HCT116 (cell line): ENCODE measurements around the gene ARHGAP23. TPM values are rescaled to one million over a fixed set of nuclear protein-coding genes. Genes with fewer than 3 reads are reported as not detected.

Source experiments
- ATAC-seq: fragments of 200-7000 bp; cut with Tn5 transposase; 2 replicates; pipeline ENCODE4 v1.9.1; 2020; ENCODE audit warnings: mild to moderate bottlenecking, moderate library complexity
- BruUV-seq: library from RNA; stranded (reverse); fragments of 400-500 nt; replicated peaks from 2 replicates; lab custom pipeline; 2021; lab: Mats Ljungman, UMichigan
- CTCF ChIA-PET: fragments of 300-600 bp; sonication (Branson Sonifier 250); formaldehyde crosslinking; loops from one replicate; lab custom pipeline; 2021; ENCODE audit warnings: antibody characterized with exemption; lab: Charles Lee
- POLR2A ChIA-PET: fragments of 300-600, 350-600 bp; sonication (Branson Sonifier 250); formaldehyde crosslinking; loops from one replicate; lab custom pipeline; 2021; ENCODE audit warnings: antibody characterized with exemption; lab: Charles Lee
- RAD21 ChIA-PET, 2 experiments: fragments of 300-600 bp; sonication (Branson Sonifier 250); formaldehyde crosslinking; loops; one replicate each; lab custom pipeline; 2023; ENCODE audit warnings: low total read pairs in 2 of 2; ENCODE audit not compliant: uncharacterized antibody in 2 of 2, unreplicated experiment in 2 of 2, low non-redundant PET in 1 of 2; lab: Charles Lee
- DNase-seq: peaks from one replicate; pipeline ENCODE4 v3.0.0-alpha.2; 2010; ENCODE audit warnings: low read depth, low spot score
- H2AFZ ChIP-seq: fragments of 200-600 bp; shearing (Covaris generic), sonication (generic); 2 replicates; pipeline ENCODE4 v1.6.1; 2017; ENCODE audit warnings: low read depth, mixed run types, mixed read lengths, antibody characterized with exemption, low read length; ENCODE audit not compliant: poor library complexity, severe bottlenecking
- H3K27ac ChIP-seq: 2 replicates; pipeline ENCODE4 v1.5.1; 2012; ENCODE audit warnings: low read depth, low read length
- H3K27me3 ChIP-seq: fragments of 200-600 bp; sonication (generic); 2 replicates; pipeline ENCODE4 v1.6.1; 2016; ENCODE audit warnings: mixed run types, low read length, mixed read lengths; ENCODE audit not compliant: insufficient read depth
- H3K36me3 ChIP-seq, 2 experiments: fragments of 200-500 bp in 1 of 2; fragments of 200-600 bp in 1 of 2; sonication (Bioruptor generic) in 1 of 2; sonication (generic) in 1 of 2; 2 replicates each; pipeline versions ENCODE4 v1.5.1 to v1.6.1; 2014 to 2016; ENCODE audit warnings: low read length in 2 of 2, inconsistent platforms in 1 of 2, mixed read lengths in 1 of 2, mixed run types in 1 of 2; ENCODE audit not compliant: insufficient read depth in 2 of 2, control insufficient read depth in 1 of 2
- H3K4me1 ChIP-seq, 2 experiments: fragments of 200-600 bp in 1 of 2; sonication (generic) in 1 of 2; 2 replicates each; pipeline versions ENCODE4 v1.5.1 to v1.6.1; 2012 to 2017; ENCODE audit warnings: low read length in 2 of 2, inconsistent platforms in 1 of 2, mild to moderate bottlenecking in 1 of 2, mixed read lengths in 1 of 2, mixed run types in 1 of 2, moderate library complexity in 1 of 2; ENCODE audit not compliant: insufficient read depth in 2 of 2, control insufficient read depth in 1 of 2
- H3K4me2 ChIP-seq: fragments of 200-600 bp; sonication (generic); 2 replicates; pipeline ENCODE4 v1.6.1; 2017; ENCODE audit warnings: mixed run types, low read length, mixed read lengths
- H3K4me3 ChIP-seq, 2 experiments: fragments of 200-600 bp in 1 of 2; sonication (generic) in 1 of 2; replicated peaks in 1 of 2; 2 replicates each; pipeline ENCODE4 v1.5.1; 2011 to 2016; ENCODE audit warnings: low read length in 2 of 2, control low read depth in 1 of 2, low read depth in 1 of 2, mild to moderate bottlenecking in 1 of 2, mixed read lengths in 1 of 2, mixed run types in 1 of 2
- H3K79me2 ChIP-seq: fragments of 200-600 bp; sonication (generic); 2 replicates; pipeline ENCODE4 v1.6.1; 2017; ENCODE audit warnings: mild to moderate bottlenecking, mixed run types, low read length, moderate library complexity, mixed read lengths; ENCODE audit not compliant: insufficient read depth
- H3K9ac ChIP-seq: fragments of 200-600 bp; sonication (generic); 2 replicates; pipeline ENCODE4 v1.6.1; 2016; ENCODE audit warnings: low read length, mixed read lengths
- H3K9me2 ChIP-seq: fragments of 200-600 bp; sonication (generic), shearing (Covaris generic); 2 replicates; pipeline ENCODE4 v1.6.1; 2017; ENCODE audit warnings: mixed run types, mild to moderate bottlenecking, moderate library complexity; ENCODE audit not compliant: insufficient read depth
- H3K9me3 ChIP-seq, 2 experiments: fragments of 200-500 bp in 1 of 2; fragments of 200-600 bp in 1 of 2; sonication (Bioruptor generic) in 1 of 2; sonication (generic) in 1 of 2; 2 replicates each; pipeline ENCODE4 v1.6.1; 2014 to 2017; ENCODE audit warnings: low read length in 2 of 2, mixed read lengths in 2 of 2, inconsistent platforms in 1 of 2, low read depth in 1 of 2, mild to moderate bottlenecking in 1 of 2, mixed run types in 1 of 2, moderate library complexity in 1 of 2; ENCODE audit not compliant: control insufficient read depth in 1 of 2, insufficient read depth in 1 of 2
- H4K20me1 ChIP-seq: fragments of 200-600 bp; sonication (generic), shearing (Covaris generic); 2 replicates; pipeline ENCODE4 v1.6.1; 2017; ENCODE audit warnings: mixed run types, mild to moderate bottlenecking, moderate library complexity; ENCODE audit not compliant: insufficient read depth
- CBX3 ChIP-seq: IDR thresholded peaks from 2 replicates; pipeline ENCODE4 v1.6.1; 2012; ENCODE audit warnings: low read depth
- CEBPB ChIP-seq: IDR thresholded peaks from 2 replicates; pipeline ENCODE4 v1.6.1; 2012; ENCODE audit warnings: low read depth
- EGR1 ChIP-seq: IDR thresholded peaks from 2 replicates; pipeline ENCODE4 v1.6.1; 2012; ENCODE audit warnings: low read depth
- ELF1 ChIP-seq: IDR thresholded peaks from 2 replicates; pipeline ENCODE4 v1.6.1; 2012; ENCODE audit warnings: low read depth, borderline replicate concordance
- EZH2 ChIP-seq: fragments of 200-600 bp; sonication (generic); IDR thresholded peaks from 2 replicates; pipeline ENCODE4 v1.6.1; 2017; ENCODE audit warnings: antibody characterized with exemption, mixed run types
- EZH2phosphoT487 ChIP-seq: fragments of 200-600 bp; IDR thresholded peaks from 2 replicates; pipeline ENCODE4 v1.6.1; 2018; ENCODE audit warnings: antibody characterized with exemption, borderline replicate concordance
- FOSL1 ChIP-seq: IDR thresholded peaks from 2 replicates; pipeline ENCODE4 v1.6.1; 2012; ENCODE audit warnings: low read depth
- JUND ChIP-seq: IDR thresholded peaks from 2 replicates; pipeline ENCODE4 v1.6.1; 2012
- MAX ChIP-seq: IDR thresholded peaks from 2 replicates; pipeline ENCODE4 v1.6.1; 2012
- POLR2A ChIP-seq: IDR thresholded peaks from 2 replicates; pipeline ENCODE4 v1.7.0; 2011; ENCODE audit warnings: borderline replicate concordance; ENCODE audit not compliant: insufficient read depth, insufficient read length; ENCODE audit errors: extremely low read depth
- POLR2AphosphoS5 ChIP-seq: IDR thresholded peaks from 2 replicates; pipeline ENCODE4 v1.6.1; 2011; ENCODE audit warnings: mild to moderate bottlenecking, low read depth, low read length, moderate library complexity
- RAD21 ChIP-seq: IDR thresholded peaks from 2 replicates; pipeline ENCODE4 v1.6.1; 2012; ENCODE audit warnings: low read depth, mild to moderate bottlenecking
- REST ChIP-seq: IDR thresholded peaks from 2 replicates; pipeline ENCODE4 v1.6.1; 2012; ENCODE audit warnings: low read depth
- SIN3A ChIP-seq: IDR thresholded peaks from 2 replicates; pipeline ENCODE4 v1.6.1; 2012; ENCODE audit warnings: low read depth
- SRF ChIP-seq: IDR thresholded peaks from 2 replicates; pipeline ENCODE4 v1.6.1; 2012; ENCODE audit warnings: low read depth
- TCF7L2 ChIP-seq: IDR thresholded peaks from 2 replicates; pipeline ENCODE4 v1.7.0; 2011; ENCODE audit warnings: borderline replicate concordance, inconsistent platforms; ENCODE audit not compliant: insufficient read depth, insufficient read length; ENCODE audit errors: extremely low read depth
- YY1 ChIP-seq: IDR thresholded peaks from 2 replicates; pipeline ENCODE4 v1.6.1; 2011; ENCODE audit warnings: low read length, low read depth, moderate library complexity, mild to moderate bottlenecking; ENCODE audit not compliant: insufficient replicate concordance; ENCODE audit errors: extremely low read depth
- intact Hi-C: fragments of 100-400 bp; cut with micrococcal nuclease; formaldehyde crosslinking; loops from 2 replicates; pipeline ENCODE4 v1.10.0; 2022
- total RNA-seq: library from RNA; stranded (reverse); gene quantifications from one replicate; pipeline ENCODE4 v1.2.1, GENCODE V29; 2021; ENCODE audit not compliant: unreplicated experiment
- TF ChIP-seq, protein P1 (sequence below), 3 experiments: fragments of 200-600 bp in 1 of 3; sonication (generic) in 1 of 3; IDR thresholded peaks in 2 of 3; conservative IDR thresholded peaks in 1 of 3; 2 replicates each; pipeline ENCODE4 v1.5.1; 2012 to 2017; ENCODE audit warnings: low read depth in 2 of 3, low read length in 2 of 3, antibody characterized with exemption in 1 of 3, borderline replicate concordance in 1 of 3, control low read depth in 1 of 3, mild to moderate bottlenecking in 1 of 3, mixed read lengths in 1 of 3, mixed run types in 1 of 3, moderate library complexity in 1 of 3; ENCODE audit not compliant: insufficient read depth in 1 of 3
- TF ChIP-seq, protein P2 (sequence below): IDR thresholded peaks from 2 replicates; pipeline ENCODE4 v1.6.1; 2012

Gene ARHGAP23
- total RNA-seq, 1 experiment from 2014 or later = 41.0 TPM

DNA sequence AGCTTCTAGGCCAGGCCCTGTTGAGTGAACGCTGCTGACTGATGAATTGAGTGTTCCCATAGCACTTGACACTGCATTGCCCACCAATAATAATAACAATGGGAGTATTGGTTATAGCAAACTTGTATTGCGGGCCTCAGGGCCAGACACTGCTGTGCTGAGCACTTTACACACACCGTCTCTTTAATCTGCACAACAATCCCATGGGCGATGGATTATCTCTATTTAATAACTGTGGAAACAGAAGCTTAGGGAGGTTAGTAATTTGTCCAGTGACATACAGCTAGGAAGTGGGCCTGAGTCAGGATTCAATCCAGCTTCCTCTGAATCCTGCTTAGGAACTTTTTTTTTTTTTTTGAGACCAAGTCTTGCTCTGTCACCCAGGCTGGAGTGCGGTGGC lies 11.2 kb downstream of the ARHGAP23 start:
- Histone ChIP-seq H3K4me2 (no peak overlapping the region), H3K9me2 (no peaks in the 10 kb centered on the region), H4K20me1 (no peaks in the 10 kb centered on the region), H3K9me3 (no peaks in the 10 kb centered on the region), H3K9ac (no peak overlapping the region), H3K27me3 (no peaks in the 10 kb centered on the region), H2AFZ (no peak overlapping the region), H3K27ac (no peak overlapping the region), H3K79me2 (no peaks in the 10 kb centered on the region), H3K4me3 (no peak overlapping the region), H3K36me3 (no peaks in the 10 kb centered on the region), H3K4me1 (peaks cover 19 to 31% of the 10 kb centered on the region in 2 experiments)
- ChIA-PET POLR2A (no interaction called here), CTCF (no interaction called here), RAD21 (no interaction called here)
- no peak for DNase-seq
- intact Hi-C loops = loop anchor here (5.0 kb wide), 1 partner anchor 223 kb away; no protein-coding TSS in a partner anchor
- no peak for ATAC-seq
- BruUV-seq = no TSS peak
- TF ChIP-seq, protein P1, sequence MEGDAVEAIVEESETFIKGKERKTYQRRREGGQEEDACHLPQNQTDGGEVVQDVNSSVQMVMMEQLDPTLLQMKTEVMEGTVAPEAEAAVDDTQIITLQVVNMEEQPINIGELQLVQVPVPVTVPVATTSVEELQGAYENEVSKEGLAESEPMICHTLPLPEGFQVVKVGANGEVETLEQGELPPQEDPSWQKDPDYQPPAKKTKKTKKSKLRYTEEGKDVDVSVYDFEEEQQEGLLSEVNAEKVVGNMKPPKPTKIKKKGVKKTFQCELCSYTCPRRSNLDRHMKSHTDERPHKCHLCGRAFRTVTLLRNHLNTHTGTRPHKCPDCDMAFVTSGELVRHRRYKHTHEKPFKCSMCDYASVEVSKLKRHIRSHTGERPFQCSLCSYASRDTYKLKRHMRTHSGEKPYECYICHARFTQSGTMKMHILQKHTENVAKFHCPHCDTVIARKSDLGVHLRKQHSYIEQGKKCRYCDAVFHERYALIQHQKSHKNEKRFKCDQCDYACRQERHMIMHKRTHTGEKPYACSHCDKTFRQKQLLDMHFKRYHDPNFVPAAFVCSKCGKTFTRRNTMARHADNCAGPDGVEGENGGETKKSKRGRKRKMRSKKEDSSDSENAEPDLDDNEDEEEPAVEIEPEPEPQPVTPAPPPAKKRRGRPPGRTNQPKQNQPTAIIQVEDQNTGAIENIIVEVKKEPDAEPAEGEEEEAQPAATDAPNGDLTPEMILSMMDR (IDR thresholded peaks at IDR 0.05 in 2 of 3, conservative IDR thresholded peaks at IDR 0.05 in 1 of 3; ENCODE audit: borderline replicate concordance in 1 of 3, insufficient read depth in 1 of 3, low read depth in 2 of 3, low read length in 2 of 3) = no peak
- TF ChIP-seq EZH2phosphoT487 (no peak), EZH2 (no peak), TCF7L2 (no peak), CBX3 (no peak), POLR2AphosphoS5 (no peak), ELF1 (no peak), SIN3A (no peak), RAD21 (no peak), CEBPB (no peak), SRF (no peak), JUND (no peak), FOSL1 (no peak), YY1 (no peak), EGR1 (no peak), POLR2A (no peak), MAX (no peak), REST (no peak)
- TF ChIP-seq, protein P2, sequence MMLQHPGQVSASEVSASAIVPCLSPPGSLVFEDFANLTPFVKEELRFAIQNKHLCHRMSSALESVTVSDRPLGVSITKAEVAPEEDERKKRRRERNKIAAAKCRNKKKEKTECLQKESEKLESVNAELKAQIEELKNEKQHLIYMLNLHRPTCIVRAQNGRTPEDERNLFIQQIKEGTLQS = no peak
